Small intestine (tissue), 7 donors: Measurements from ENCODE around the gene LRRC7. TPM values are rescaled to one million over a fixed set of nuclear protein-coding genes. Genes with fewer than 3 reads are reported as not detected.
"Not testable (repeated sequence)": the region's sequence is repeated elsewhere in the genome, so short reads cannot be mapped to it uniquely, and the experiment has no call there.

Source experiments
- DNase-seq, 2 donors: peaks; one replicate each; pipeline versions ENCODE4 v3.0.0 to v3.0.0-alpha.2; 2013
- FAIRE-seq: peaks from 2 replicates; lab custom pipeline; 2012; peaks lifted over from hg19 to GRCh38; lab: Jason Lieb, UNC
- H3K27ac ChIP-seq, 3 donors: one replicate each; pipeline ENCODE4 v1.5.1; 2013; ENCODE audit warnings: low read length in 2 of 3, mild to moderate bottlenecking in 2 of 3, control low read depth in 1 of 3, inconsistent platforms in 1 of 3, low read depth in 1 of 3, moderate library complexity in 1 of 3
- H3K27me3 ChIP-seq, 3 donors: one replicate each; pipeline ENCODE4 v1.6.1; 2013; ENCODE audit warnings: low read length in 3 of 3, inconsistent platforms in 1 of 3; ENCODE audit not compliant: control insufficient read depth in 3 of 3, insufficient read depth in 3 of 3
- H3K36me3 ChIP-seq, 3 donors: one replicate each; pipeline ENCODE4 v1.6.1; 2013; ENCODE audit warnings: low read length in 3 of 3, inconsistent platforms in 1 of 3, low read depth in 1 of 3, mild to moderate bottlenecking in 1 of 3, moderate library complexity in 1 of 3; ENCODE audit not compliant: control insufficient read depth in 3 of 3, insufficient read depth in 2 of 3
- H3K4me1 ChIP-seq, 3 donors: one replicate each; pipeline ENCODE4 v1.6.1; 2013; ENCODE audit warnings: low read length in 2 of 3, inconsistent platforms in 1 of 3, low read depth in 1 of 3, mild to moderate bottlenecking in 1 of 3, moderate library complexity in 1 of 3; ENCODE audit not compliant: control insufficient read depth in 3 of 3, insufficient read depth in 2 of 3
- H3K4me3 ChIP-seq, 3 donors: one replicate each; pipeline ENCODE4 v1.5.1; 2013; ENCODE audit warnings: low read length in 3 of 3, control low read depth in 1 of 3, inconsistent platforms in 1 of 3, low read depth in 1 of 3, mild to moderate bottlenecking in 1 of 3, moderate library complexity in 1 of 3
- H3K9me3 ChIP-seq, 2 donors: one replicate each; pipeline ENCODE4 v1.6.1; 2013; ENCODE audit warnings: low read depth in 1 of 2, low read length in 1 of 2; ENCODE audit not compliant: control insufficient read depth in 2 of 2, insufficient read depth in 1 of 2
- WGBS, 3 donors: extraction: QIAGEN DNeasy Blood & Tissue Kit; methylation state at CpG; one replicate each; pipeline ENCODE4 v1.1.7; 2013; 5-methylcytosine and 5-hydroxymethylcytosine counted together
- polyA plus RNA-seq, 4 donors: library from polyadenylated mRNA; stranded (reverse) in 3 of 4; unstranded in 1 of 4; fragments of 200-250 nt in 3 of 4; fragments of 120-200 nt in 1 of 4; gene quantifications; one replicate each; pipeline versions ENCODE4 v1.2.1 to v1.2.3, GENCODE V29; 2013
- donor health status: healthy with polysubstance abuse.
- donor health status: control.
- donor health status: control.
- donor health status: Bipolar disorder and iron deficiency.
- donor health status: healthy.

Gene LRRC7
- polyA plus RNA-seq, 4 donors: 0.33 to 2.2 TPM; not detected in 2

GRCh38 chr1:69928234-69928633, 360.5 kb downstream of the LRRC7 start:
- H3K27ac ChIP-seq, H3K4me1 ChIP-seq, H3K27me3 ChIP-seq, H3K36me3 ChIP-seq, H3K4me3 ChIP-seq, DNase-seq, H3K9me3 ChIP-seq, FAIRE-seq: not testable (repeated sequence)
- 85 to 91% (median 90%) methylated on average over 11 to 14 of the region's 14 CpGs for WGBS, 3 donors

- no peaks in the 10 kb centered on the region for H3K27me3 ChIP-seq
- H3K4me1 ChIP-seq: no peaks in the 10 kb centered on the region
- WGBS, 3 donors: 75 to 80% (median 79%) methylated on average over 2 of the region's 2 CpGs
- DNase-seq (no peak), FAIRE-seq (no peak)
- H3K4me3 ChIP-seq: no peak overlapping the region
- H3K27ac ChIP-seq: no peak overlapping the region
- peaks cover 0 to 4% of the 10 kb centered on the region in 2 donors for H3K9me3 ChIP-seq
- H3K36me3 ChIP-seq: no peaks in the 10 kb centered on the region
These were observed 361.8 kb downstream of the LRRC7 start for GRCh38 chr1:69929308-69930057.

GRCh38 chr1:69930396-69930795, 362.7 kb downstream of the LRRC7 start:
- no peak overlapping the region for H3K4me3 ChIP-seq

GRCh38 chr1:69932760-69933159, 365.0 kb downstream of the LRRC7 start:
- DNase-seq (no peak), FAIRE-seq (no peak)
- Histone ChIP-seq H3K9me3 (peaks cover 0 to 4% of the 10 kb centered on the region in 2 donors), H3K27ac (no peak overlapping the region), H3K4me3 (no peak overlapping the region), H3K27me3 (no peaks in the 10 kb centered on the region), H3K4me1 (no peaks in the 10 kb centered on the region), H3K36me3 (no peaks in the 10 kb centered on the region)
- WGBS, 3 donors: 76 to 81% (median 79%) methylated on average over 3 of the region's 3 CpGs

More at GRCh38 chr1:69930396-69930795, 362.7 kb downstream of the LRRC7 start:
- Histone ChIP-seq H3K27me3 (no peaks in the 10 kb centered on the region), H3K36me3 (no peaks in the 10 kb centered on the region), H3K9me3 (peaks cover 0 to 4% of the 10 kb centered on the region in 2 donors), H3K27ac (no peak overlapping the region), H3K4me1 (no peaks in the 10 kb centered on the region)
- DNase-seq: no peak
- FAIRE-seq: no peak
- 88 to 91% (median 88%) methylated on average over 2 of the region's 2 CpGs for WGBS, 3 donors

- Histone ChIP-seq H3K36me3 (no peaks in the 10 kb centered on the region), H3K9me3 (no peaks in the 10 kb centered on the region), H3K27ac (no peak overlapping the region), H3K4me1 (no peaks in the 10 kb centered on the region), H3K4me3 (no peak overlapping the region), H3K27me3 (no peaks in the 10 kb centered on the region)
- 75 to 77% (median 76%) methylated on average over 6 of the region's 6 CpGs for WGBS, 3 donors
- DNase-seq (no peak), FAIRE-seq (no peak)
These were observed 372.5 kb downstream of the LRRC7 start for GRCh38 chr1:69940231-69940630.

- Histone ChIP-seq H3K36me3 (no peaks in the 10 kb centered on the region), H3K4me1 (no peaks in the 10 kb centered on the region), H3K27me3 (no peaks in the 10 kb centered on the region), H3K9me3 (no peaks in the 10 kb centered on the region), H3K27ac (no peak overlapping the region), H3K4me3 (no peak overlapping the region)
- 71 to 78% (median 73%) methylated on average over 3 of the region's 3 CpGs for WGBS, 3 donors
- DNase-seq: no peak
- FAIRE-seq: no peak
These were observed 373.1 kb downstream of the LRRC7 start for GRCh38 chr1:69940816-69941215.

GRCh38 chr1:69943030-69943429, 375.3 kb downstream of the LRRC7 start:
- H3K27ac ChIP-seq: no peak overlapping the region
- 72 to 82% (median 76%) methylated on average over 3 of the region's 3 CpGs for WGBS, 3 donors
- H3K4me1 ChIP-seq: no peaks in the 10 kb centered on the region
- H3K9me3 ChIP-seq: no peaks in the 10 kb centered on the region
- H3K4me3 ChIP-seq: no peak overlapping the region
- no peak for FAIRE-seq
- H3K27me3 ChIP-seq: no peaks in the 10 kb centered on the region
- no peaks in the 10 kb centered on the region for H3K36me3 ChIP-seq
- no peak for DNase-seq

- DNase-seq: no peak
- Histone ChIP-seq H3K27ac (no peak overlapping the region), H3K4me3 (no peak overlapping the region), H3K4me1 (no peaks in the 10 kb centered on the region), H3K9me3 (no peaks in the 10 kb centered on the region), H3K36me3 (no peaks in the 10 kb centered on the region), H3K27me3 (no peaks in the 10 kb centered on the region)
- no peak for FAIRE-seq
- 80 to 87% (median 83%) methylated on average over 2 of the region's 2 CpGs for WGBS, 3 donors
These were observed 379.2 kb downstream of the LRRC7 start for GRCh38 chr1:69946935-69947334.

GRCh38 chr1:69947837-69948236, 380.1 kb downstream of the LRRC7 start:
- Histone ChIP-seq H3K4me1 (no peaks in the 10 kb centered on the region), H3K36me3 (no peaks in the 10 kb centered on the region), H3K27ac (no peak overlapping the region), H3K9me3 (no peaks in the 10 kb centered on the region), H3K27me3 (no peaks in the 10 kb centered on the region), H3K4me3 (no peak overlapping the region)
- DNase-seq: no peak
- 84 to 90% (median 87%) methylated on average over 3 of the region's 3 CpGs for WGBS, 3 donors
- no peak for FAIRE-seq
